NT2/D1 (cell line): ENCODE measurements around the gene CHTOP.

Source experiments
- SUZ12 ChIP-seq: IDR thresholded peaks from 2 replicates; pipeline ENCODE4 v1.6.1; 2011; ENCODE audit not compliant: insufficient read length, insufficient read depth; ENCODE audit errors: extremely low read depth
- YY1 ChIP-seq: IDR thresholded peaks from 2 replicates; pipeline ENCODE4 v1.6.1; 2011; ENCODE audit not compliant: insufficient read length, insufficient read depth
- ZNF274 ChIP-seq: IDR thresholded peaks from 2 replicates; pipeline ENCODE4 v1.6.1; 2011; ENCODE audit warnings: mild to moderate bottlenecking, low read depth, low read length

DNA sequence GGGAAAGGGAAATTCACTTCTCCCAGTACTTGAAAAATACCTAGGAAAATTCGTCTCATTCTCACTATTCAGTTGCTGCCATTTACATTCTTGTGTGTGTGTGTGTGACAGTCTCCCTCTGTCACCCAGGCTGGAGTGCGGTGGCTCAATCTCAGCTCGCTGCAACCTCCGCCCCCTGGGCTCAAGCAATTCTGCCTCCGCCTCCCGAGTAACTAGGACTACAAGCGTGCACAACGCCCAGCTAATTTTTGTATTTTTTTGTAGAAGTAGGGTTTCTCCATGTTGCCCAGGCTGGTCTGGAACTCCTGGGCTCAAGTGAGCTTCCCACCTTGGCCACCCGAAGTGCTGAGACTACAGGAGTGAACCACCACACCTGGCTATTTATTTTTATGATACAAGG, 25.8 kb downstream of the CHTOP start:
- TF ChIP-seq YY1 (no peak), SUZ12 (no peak), ZNF274 (no peak)
